H9 (cell line): ENCODE data around the gene CCL24. TPM values are rescaled to one million over a fixed set of nuclear protein-coding genes. Genes with fewer than 3 reads are reported as not detected.

Experiments
- DNase-seq: peaks from one replicate; pipeline ENCODE4 v3.0.0-alpha.2; 2017
- H2AFZ ChIP-seq: one replicate; pipeline ENCODE4 v1.6.1; 2013; ENCODE audit warnings: mild to moderate bottlenecking, low read length, control low read depth, moderate library complexity
- H2AK5ac ChIP-seq: 2 replicates; pipeline ENCODE4 v1.6.1; 2013; ENCODE audit warnings: low read length, control low read depth, mixed read lengths; ENCODE audit not compliant: insufficient read length
- H2BK120ac ChIP-seq: one replicate; pipeline ENCODE4 v1.6.1; 2013; ENCODE audit warnings: low read depth, mild to moderate bottlenecking, low read length, control low read depth, inconsistent platforms; ENCODE audit not compliant: poor library complexity, severe bottlenecking
- H2BK12ac ChIP-seq: 2 replicates; pipeline ENCODE4 v1.6.1; 2013; ENCODE audit warnings: low read length, control low read depth, mixed read lengths, low read depth; ENCODE audit not compliant: insufficient read length
- H2BK15ac ChIP-seq: 2 replicates; pipeline ENCODE4 v1.6.1; 2013; ENCODE audit warnings: low read depth, low read length, control low read depth
- H2BK20ac ChIP-seq: one replicate; pipeline ENCODE4 v1.6.1; 2013; ENCODE audit warnings: low read depth, mild to moderate bottlenecking, low read length, control low read depth, inconsistent platforms; ENCODE audit not compliant: poor library complexity, severe bottlenecking
- H2BK5ac ChIP-seq: 2 replicates; pipeline ENCODE4 v1.6.1; 2013; ENCODE audit warnings: low read length, control low read depth, mixed read lengths; ENCODE audit not compliant: insufficient read length
- H3K14ac ChIP-seq: 2 replicates; pipeline ENCODE4 v1.6.1; 2013; ENCODE audit warnings: low read length, control low read depth; ENCODE audit not compliant: insufficient read depth
- H3K18ac ChIP-seq: 2 replicates; pipeline ENCODE4 v1.6.1; 2013; ENCODE audit warnings: low read depth, mild to moderate bottlenecking, mixed read lengths, low read length, control low read depth; ENCODE audit not compliant: insufficient read length
- H3K23ac ChIP-seq: 2 replicates; pipeline ENCODE4 v1.6.1; 2013; ENCODE audit warnings: low read length, control low read depth, mixed read lengths, low read depth; ENCODE audit not compliant: insufficient read length
- H3K23me2 ChIP-seq: 2 replicates; pipeline ENCODE4 v1.6.1; 2013; ENCODE audit warnings: low read depth, mild to moderate bottlenecking, mixed read lengths, low read length, control low read depth; ENCODE audit not compliant: insufficient read length, poor library complexity, severe bottlenecking
- H3K27ac ChIP-seq: 2 replicates; pipeline ENCODE4 v1.5.1; 2013; ENCODE audit warnings: low read length, control low read depth, mixed read lengths, low read depth; ENCODE audit not compliant: insufficient read length
- H3K27me3 ChIP-seq: 2 replicates; pipeline ENCODE4 v1.6.1; 2013; ENCODE audit warnings: low read length, control low read depth, inconsistent platforms; ENCODE audit not compliant: insufficient read depth
- H3K4ac ChIP-seq: 2 replicates; pipeline ENCODE4 v1.6.1; 2013; ENCODE audit warnings: low read depth, mild to moderate bottlenecking, control low read depth, inconsistent platforms, low read length, moderate library complexity
- H3K4me1 ChIP-seq: 2 replicates; pipeline ENCODE4 v1.6.1; 2013; ENCODE audit warnings: low read length, control low read depth, inconsistent platforms; ENCODE audit not compliant: insufficient read depth
- H3K4me2 ChIP-seq: 2 replicates; pipeline ENCODE4 v1.6.1; 2013; ENCODE audit warnings: low read length, control low read depth, mixed read lengths; ENCODE audit not compliant: insufficient read length, insufficient read depth
- H3K56ac ChIP-seq: 2 replicates; pipeline ENCODE4 v1.6.1; 2013; ENCODE audit warnings: low read depth, mild to moderate bottlenecking, mixed read lengths, low read length, control low read depth; ENCODE audit not compliant: insufficient read length
- H3K79me1 ChIP-seq: 2 replicates; pipeline ENCODE4 v1.6.1; 2013; ENCODE audit warnings: low read depth, mild to moderate bottlenecking, moderate library complexity, low read length, control low read depth, inconsistent platforms; ENCODE audit not compliant: insufficient read depth, poor library complexity, severe bottlenecking
- H3K79me2 ChIP-seq: 2 replicates; pipeline ENCODE4 v1.6.1; 2013; ENCODE audit warnings: low read length, control low read depth, inconsistent platforms; ENCODE audit not compliant: insufficient read depth
- H3K9ac ChIP-seq: 2 replicates; pipeline ENCODE4 v1.6.1; 2013; ENCODE audit warnings: low read length, control low read depth, mixed read lengths; ENCODE audit not compliant: insufficient read length; ENCODE audit errors: extremely low read depth
- H3K9me3 ChIP-seq: one replicate; pipeline ENCODE4 v1.6.1; 2013; ENCODE audit warnings: low read depth, low read length, inconsistent platforms; ENCODE audit not compliant: control insufficient read depth
- H3T11ph ChIP-seq: one replicate; pipeline ENCODE4 v1.6.1; 2013; ENCODE audit warnings: mild to moderate bottlenecking, low read length, control low read depth, inconsistent platforms
- H4K20me1 ChIP-seq: one replicate; pipeline ENCODE4 v1.6.1; 2013; ENCODE audit not compliant: control insufficient read depth, insufficient read length, insufficient read depth
- H4K5ac ChIP-seq: 2 replicates; pipeline ENCODE4 v1.6.1; 2013; ENCODE audit warnings: low read depth, mild to moderate bottlenecking, mixed read lengths, low read length, control low read depth; ENCODE audit not compliant: insufficient read length
- H4K8ac ChIP-seq: replicated peaks from 2 replicates; pipeline ENCODE4 v1.6.1; 2013; ENCODE audit warnings: low read length, control low read depth, mixed read lengths, low read depth; ENCODE audit not compliant: insufficient read length
- H4K91ac ChIP-seq: 2 replicates; pipeline ENCODE4 v1.6.1; 2013; ENCODE audit warnings: low read depth, mild to moderate bottlenecking, moderate library complexity, mixed read lengths, low read length, control low read depth; ENCODE audit not compliant: insufficient read length
- H3K27ac Mint-ChIP-seq, 3 experiments: 2 replicates in 2 of 3; 3 replicates in 1 of 3; pipeline ENCODE4 v1.8.0; 2020 to 2021; ENCODE audit warnings: mixed read lengths in 3 of 3, mild to moderate bottlenecking in 1 of 3, moderate library complexity in 1 of 3
- H3K27me3 Mint-ChIP-seq: 2 replicates; pipeline ENCODE4 v1.8.0; 2021; ENCODE audit warnings: low read depth, mild to moderate bottlenecking, moderate library complexity, mixed read lengths
- H3K36me3 Mint-ChIP-seq, 3 experiments: 2 replicates in 2 of 3; 3 replicates in 1 of 3; pipeline ENCODE4 v1.8.0; 2020 to 2021; ENCODE audit warnings: low read depth in 3 of 3, mixed read lengths in 3 of 3; ENCODE audit not compliant: insufficient read depth in 1 of 3
- H3K4me1 Mint-ChIP-seq, 2 experiments: 2 replicates each; pipeline ENCODE4 v1.8.0; 2020; ENCODE audit warnings: mixed read lengths in 2 of 2
- H3K4me3 Mint-ChIP-seq, 2 experiments: 2 replicates in 1 of 2; 3 replicates in 1 of 2; pipeline ENCODE4 v1.8.0; 2020 to 2021; ENCODE audit warnings: mild to moderate bottlenecking in 2 of 2, mixed read lengths in 2 of 2, moderate library complexity in 1 of 2
- H3K9me3 Mint-ChIP-seq, 2 experiments: 2 replicates in 1 of 2; 3 replicates in 1 of 2; pipeline ENCODE4 v1.8.0; 2020; ENCODE audit warnings: mild to moderate bottlenecking in 2 of 2, mixed read lengths in 2 of 2, moderate library complexity in 1 of 2
- WGBS: extraction: QIAGEN DNeasy Blood & Tissue Kit; methylation state at CpG from one replicate; pipeline ENCODE4 v1.1.7; 2013; ENCODE audit warnings: missing lambda C conversion rate, low lambda C conversion rate, mixed read lengths; ENCODE audit not compliant: insufficient read length; ENCODE audit errors: extremely low coverage; 5-methylcytosine and 5-hydroxymethylcytosine counted together
- total RNA-seq: library from RNA; stranded (reverse); gene quantifications from 2 replicates; pipeline ENCODE4 v1.2.1, GENCODE V29; 2021
- TF ChIP-seq, protein P1 (sequence below): fragments of 200-600 bp; sonication (generic); conservative IDR thresholded peaks from 3 replicates; pipeline ENCODE4 v1.8.0; 2021; ENCODE audit warnings: antibody characterized with exemption, mild to moderate bottlenecking

The CCL24 gene
- total RNA-seq, 1 experiment from 2014 or later, result not detected

DNA sequence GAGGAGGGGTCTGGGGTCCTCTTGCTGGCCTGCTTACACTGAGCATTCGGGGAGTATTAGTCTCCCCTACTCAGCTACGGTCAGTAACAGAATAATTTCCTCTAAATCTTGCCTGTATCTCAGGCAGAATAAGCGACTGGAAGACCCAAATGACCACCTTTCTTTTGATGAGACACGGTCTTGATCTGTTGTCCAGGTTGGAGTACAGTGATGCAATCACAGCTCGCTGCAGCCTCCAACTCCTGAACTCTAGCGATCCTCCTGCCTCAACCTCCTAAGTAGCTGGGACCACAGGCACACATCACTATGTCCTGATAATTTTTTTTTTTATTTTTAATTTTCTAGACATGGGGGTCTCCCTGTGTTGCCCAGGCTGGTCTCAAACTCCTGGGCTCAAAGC lies 17.2 kb downstream of the CCL24 start:
- Histone ChIP-seq H3K4ac (no peak overlapping the region), H3K4me1 (no peaks in the 10 kb centered on the region), H3K18ac (no peak overlapping the region), H2BK15ac (no peak overlapping the region), H2AFZ (no peak overlapping the region), H3K9ac (no peak overlapping the region), H3K23ac (no peak overlapping the region), H3K4me2 (no peak overlapping the region), H4K8ac (no peak overlapping the region), H3K79me1 (no peaks in the 10 kb centered on the region), H2BK12ac (no peak overlapping the region), H2BK5ac (no peak overlapping the region), H4K91ac (no peak overlapping the region), H3K27ac (no peak overlapping the region), H3K56ac (no peak overlapping the region), H3T11ph (no peak overlapping the region), H3K27me3 (no peaks in the 10 kb centered on the region), H2AK5ac (no peak overlapping the region), H3K79me2 (no peaks in the 10 kb centered on the region), H2BK120ac (no peak overlapping the region), H3K14ac (no peak overlapping the region), H4K5ac (no peak overlapping the region), H3K9me3 (no peaks in the 10 kb centered on the region), H2BK20ac (no peak overlapping the region), H3K23me2 (no peaks in the 10 kb centered on the region), H4K20me1 (no peaks in the 10 kb centered on the region)
- Mint-ChIP-seq H3K4me3 (no peak overlapping the region), H3K4me1 (peaks cover 5 to 6% of the 10 kb centered on the region in 2 experiments; a peak in 1 of 4 replicates), H3K27ac (peak overlapping the region in 1 of 3 experiments; percentile 60; a peak in 1 of 7 replicates), H3K9me3 (no peaks in the 10 kb centered on the region), H3K36me3 (no peaks in the 10 kb centered on the region), H3K27me3 (no peaks in the 10 kb centered on the region; the same call in none of the 2 replicates)
- no peak for DNase-seq
- WGBS, result no CpG with 5 or more reads among the region's 6 CpGs
- TF ChIP-seq, protein P1, sequence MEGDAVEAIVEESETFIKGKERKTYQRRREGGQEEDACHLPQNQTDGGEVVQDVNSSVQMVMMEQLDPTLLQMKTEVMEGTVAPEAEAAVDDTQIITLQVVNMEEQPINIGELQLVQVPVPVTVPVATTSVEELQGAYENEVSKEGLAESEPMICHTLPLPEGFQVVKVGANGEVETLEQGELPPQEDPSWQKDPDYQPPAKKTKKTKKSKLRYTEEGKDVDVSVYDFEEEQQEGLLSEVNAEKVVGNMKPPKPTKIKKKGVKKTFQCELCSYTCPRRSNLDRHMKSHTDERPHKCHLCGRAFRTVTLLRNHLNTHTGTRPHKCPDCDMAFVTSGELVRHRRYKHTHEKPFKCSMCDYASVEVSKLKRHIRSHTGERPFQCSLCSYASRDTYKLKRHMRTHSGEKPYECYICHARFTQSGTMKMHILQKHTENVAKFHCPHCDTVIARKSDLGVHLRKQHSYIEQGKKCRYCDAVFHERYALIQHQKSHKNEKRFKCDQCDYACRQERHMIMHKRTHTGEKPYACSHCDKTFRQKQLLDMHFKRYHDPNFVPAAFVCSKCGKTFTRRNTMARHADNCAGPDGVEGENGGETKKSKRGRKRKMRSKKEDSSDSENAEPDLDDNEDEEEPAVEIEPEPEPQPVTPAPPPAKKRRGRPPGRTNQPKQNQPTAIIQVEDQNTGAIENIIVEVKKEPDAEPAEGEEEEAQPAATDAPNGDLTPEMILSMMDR, result no peak
